T47D (cell line): ENCODE data around the gene TOE1.
"Not testable (repeated sequence)": the region's sequence is repeated elsewhere in the genome, so short reads cannot be mapped to it uniquely, and the experiment has no call there.

Experiments used
- DNase-seq, 2 experiments: peaks; one replicate each; pipeline versions ENCODE4 v3.0.0 to v3.0.0-alpha.2; 2011 to 2012; ENCODE audit warnings: low read depth in 1 of 2, low spot score in 1 of 2
- JUND ChIP-seq: IDR thresholded peaks from 2 replicates; pipeline ENCODE4 v1.6.1; 2012; ENCODE audit warnings: low read depth
- in situ Hi-C: cut with HindIII; loops from 2 replicates; pipeline ENCODE4 v1.10.0; 2016; ENCODE audit warnings: low sequenced_read_pairs, low pct_unique_long_range_greater_than_20kb

Gene TOE1

GRCh38 chr1:45378184-45378583 is 38.2 kb downstream of the TOE1 start:
- no peak for DNase-seq
- TF ChIP-seq JUND, result no peak
- in situ Hi-C loops, result no loop called here

- DNase-seq, result no peak
- in situ Hi-C loops, result no loop called here
- no peak for TF ChIP-seq JUND
These were observed 39.6 kb downstream of the TOE1 start for GRCh38 chr1:45379524-45379923.

GRCh38 chr1:45380125-45380524 is 40.2 kb downstream of the TOE1 start:
- in situ Hi-C loops, result no loop called here
- no peak for TF ChIP-seq JUND
- DNase-seq, result no peak

- TF ChIP-seq JUND, result no peak
- in situ Hi-C loops, result no loop called here
- DNase-seq, result no peak
These were observed 40.8 kb downstream of the TOE1 start for GRCh38 chr1:45380730-45381129.

GRCh38 chr1:45381243-45381642 is 41.3 kb downstream of the TOE1 start:
- DNase-seq, result no peak
- TF ChIP-seq JUND, result no peak
- in situ Hi-C loops, result no loop called here

GRCh38 chr1:45383191-45383590 is 43.2 kb downstream of the TOE1 start:
- DNase-seq, result no peak
- no peak for TF ChIP-seq JUND
- in situ Hi-C loops, result no loop called here

GRCh38 chr1:45384213-45384612 is 44.2 kb downstream of the TOE1 start:
- in situ Hi-C loops, DNase-seq: not testable (repeated sequence)

GRCh38 chr1:45385302-45385701 is 45.3 kb downstream of the TOE1 start:
- TF ChIP-seq JUND, result no peak
- in situ Hi-C loops, result no loop called here
- no peak for DNase-seq

- in situ Hi-C loops, result no loop called here
- DNase-seq, result no peak
- no peak for TF ChIP-seq JUND
These were observed 46.2 kb downstream of the TOE1 start for GRCh38 chr1:45386219-45386618.
